ENCODE measurements around the gene AOPEP. TPM values are rescaled to one million over a fixed set of nuclear protein-coding genes. Genes with fewer than 3 reads are reported as not detected.

AOPEP gene
- total RNA-seq, 1 donor from 2014 or later, result 180 TPM

GRCh38 chr9:95000821-95001220, 274.3 kb downstream of the AOPEP start:
- no peak for ATAC-seq
- DNase-seq (ENCODE audit: missing footprints), result no peak
- intact Hi-C loops (cut with DNase I), result no loop called here

- DNase-seq (ENCODE audit: missing footprints), result no peak
- intact Hi-C loops (cut with DNase I), result no loop called here
- ATAC-seq, result no peak
These were observed 275.2 kb downstream of the AOPEP start for GRCh38 chr9:95001720-95002119.

GRCh38 chr9:95003689-95004410, 277.4 kb downstream of the AOPEP start:
- DNase-seq (ENCODE audit: missing footprints), result peak; percentile 71
- peak; percentile 36 for ATAC-seq
- intact Hi-C loops (cut with DNase I), result no loop called here

DNA sequence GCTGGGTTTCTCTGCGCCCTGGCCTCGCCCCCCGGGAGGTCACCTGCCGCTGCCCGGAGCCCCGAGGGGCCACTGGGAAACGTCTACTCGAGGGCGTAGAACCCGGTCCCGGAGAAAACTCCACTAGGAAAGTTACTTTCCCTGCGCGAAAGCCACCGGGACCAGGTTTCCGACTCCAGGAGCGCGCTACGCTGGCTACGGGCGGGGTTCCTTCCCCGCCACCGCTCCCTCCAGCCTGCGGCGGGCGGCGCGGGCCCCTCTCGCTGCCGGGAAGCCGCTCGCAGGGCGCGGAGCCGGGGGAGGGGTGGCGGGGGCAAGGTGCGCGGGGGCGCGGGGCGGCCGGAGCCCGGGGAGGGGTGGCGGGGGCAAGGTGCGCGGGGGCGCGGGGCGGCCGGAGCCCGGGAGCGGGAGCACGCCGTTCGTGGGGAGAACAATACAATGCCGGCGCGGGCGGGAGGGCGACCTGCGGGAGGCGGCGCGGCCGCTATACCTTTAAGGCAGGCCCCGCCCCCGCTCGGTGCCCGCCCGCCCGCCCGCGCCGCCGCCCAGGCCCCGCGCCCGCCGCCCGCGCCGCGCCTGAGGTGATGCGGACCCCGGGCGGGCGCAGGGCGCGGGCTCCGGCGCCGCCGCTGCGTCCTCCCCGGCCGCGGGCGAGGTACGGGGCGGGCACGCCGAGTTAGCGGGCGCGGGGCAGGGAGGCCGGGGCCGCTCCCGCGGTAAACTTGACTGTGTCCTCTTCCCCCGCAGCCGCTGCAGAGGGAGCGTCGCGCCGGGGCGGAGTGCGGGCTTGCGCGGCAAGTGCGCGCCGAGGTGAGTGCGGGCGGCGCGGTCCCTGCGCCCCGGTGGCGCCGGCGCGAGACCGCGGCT, 278.1 kb downstream of the AOPEP start:
- intact Hi-C loops (cut with DNase I), result loop anchor here (5.0 kb wide), 2 partner anchors 43 to 83 kb away; no protein-coding TSS in a partner anchor
- peak; percentile 56 for ATAC-seq
- DNase-seq (ENCODE audit: missing footprints), result peak; percentile 78

- DNase-seq (ENCODE audit: missing footprints) (no peak), ATAC-seq (no peak)
- intact Hi-C loops (cut with DNase I), result loop anchor here (1.0 to 5.0 kb wide), 4 partner anchors 42 to 223 kb away; no protein-coding TSS in a partner anchor
These were observed 279.0 kb downstream of the AOPEP start for GRCh38 chr9:95005278-95006143.

DNA sequence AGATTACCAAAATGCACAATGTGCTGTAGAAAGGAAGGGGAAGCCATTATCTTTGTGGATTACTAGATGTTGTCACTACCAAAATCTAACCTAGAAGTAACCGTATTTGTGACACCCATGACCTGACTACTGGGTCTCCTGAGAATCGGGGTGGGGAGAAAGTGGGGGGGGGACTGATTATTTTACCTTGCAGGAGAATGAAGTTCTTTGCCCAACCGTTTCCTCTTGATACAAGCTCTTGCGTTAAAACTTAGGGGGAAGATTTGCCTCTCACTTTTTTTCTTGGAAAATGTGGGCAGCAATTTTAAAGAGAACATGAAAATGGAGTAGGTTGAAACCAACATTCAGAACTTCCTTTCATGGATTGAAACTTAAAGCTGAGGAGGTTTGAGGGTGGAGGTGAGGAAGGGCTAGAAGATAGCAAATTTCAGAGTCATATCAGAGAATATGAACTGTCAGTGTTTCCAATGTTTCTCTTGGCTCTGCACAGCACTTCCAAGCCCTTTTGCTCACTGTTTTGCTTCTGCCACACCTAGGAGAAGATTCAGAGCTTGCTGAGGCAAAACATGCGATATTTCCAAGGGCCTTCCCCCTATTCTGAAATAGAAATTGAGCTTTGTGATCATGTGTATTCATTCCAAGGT, 280.8 kb downstream of the AOPEP start:
- DNase-seq (ENCODE audit: missing footprints) (no peak), ATAC-seq (no peak)
- intact Hi-C loops (cut with DNase I), result loop anchor here (5.0 kb wide), 2 partner anchors 40 to 80 kb away; no protein-coding TSS in a partner anchor

DNA sequence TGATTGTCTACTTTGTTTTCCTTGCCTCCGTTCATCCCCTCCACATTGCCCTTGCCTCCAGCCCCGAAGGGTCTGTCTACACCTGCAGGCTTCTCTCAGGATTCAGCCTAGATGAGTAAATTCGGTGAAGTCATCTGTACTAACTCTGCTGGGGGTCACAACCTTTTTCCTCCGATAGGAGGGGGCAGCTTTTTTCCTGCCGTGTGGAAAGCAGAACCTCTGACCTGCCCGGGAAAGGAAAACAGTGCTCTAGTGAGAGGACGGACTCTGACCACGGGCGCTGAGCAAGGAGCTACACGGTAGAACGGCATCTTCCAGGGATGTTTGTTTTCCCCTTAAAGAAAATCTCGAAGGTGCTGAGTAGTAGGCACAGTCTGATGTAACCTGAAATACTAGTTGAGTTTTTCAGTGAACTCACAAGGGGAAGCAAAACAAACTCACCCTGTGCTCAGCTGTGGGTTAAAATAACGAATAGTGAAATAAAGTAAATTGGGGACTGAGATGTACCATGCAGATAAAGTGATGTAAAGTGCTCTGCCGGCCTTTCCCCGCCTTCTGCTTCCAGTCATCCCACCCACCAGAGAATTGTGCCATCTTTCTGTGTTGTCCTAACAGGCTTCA, 281.8 kb downstream of the AOPEP start:
- intact Hi-C loops (cut with DNase I), result loop anchor here (5.0 kb wide), 2 partner anchors 39 to 79 kb away; no protein-coding TSS in a partner anchor
- DNase-seq (ENCODE audit: missing footprints), result no peak
- ATAC-seq, result no peak

- ATAC-seq (no peak), DNase-seq (ENCODE audit: missing footprints) (no peak)
- intact Hi-C loops (cut with DNase I), result loop anchor here (5.0 kb wide), 2 partner anchors 38 to 78 kb away; no protein-coding TSS in a partner anchor
These were observed 283.0 kb downstream of the AOPEP start for GRCh38 chr9:95009459-95009858.

GRCh38 chr9:95010431-95010838, 283.9 kb downstream of the AOPEP start:
- ATAC-seq (no peak), DNase-seq (ENCODE audit: missing footprints) (no peak)
- intact Hi-C loops (cut with DNase I), result loop anchor here (5.0 kb wide), 1 partner anchor 102 kb away; no protein-coding TSS in a partner anchor

DNA sequence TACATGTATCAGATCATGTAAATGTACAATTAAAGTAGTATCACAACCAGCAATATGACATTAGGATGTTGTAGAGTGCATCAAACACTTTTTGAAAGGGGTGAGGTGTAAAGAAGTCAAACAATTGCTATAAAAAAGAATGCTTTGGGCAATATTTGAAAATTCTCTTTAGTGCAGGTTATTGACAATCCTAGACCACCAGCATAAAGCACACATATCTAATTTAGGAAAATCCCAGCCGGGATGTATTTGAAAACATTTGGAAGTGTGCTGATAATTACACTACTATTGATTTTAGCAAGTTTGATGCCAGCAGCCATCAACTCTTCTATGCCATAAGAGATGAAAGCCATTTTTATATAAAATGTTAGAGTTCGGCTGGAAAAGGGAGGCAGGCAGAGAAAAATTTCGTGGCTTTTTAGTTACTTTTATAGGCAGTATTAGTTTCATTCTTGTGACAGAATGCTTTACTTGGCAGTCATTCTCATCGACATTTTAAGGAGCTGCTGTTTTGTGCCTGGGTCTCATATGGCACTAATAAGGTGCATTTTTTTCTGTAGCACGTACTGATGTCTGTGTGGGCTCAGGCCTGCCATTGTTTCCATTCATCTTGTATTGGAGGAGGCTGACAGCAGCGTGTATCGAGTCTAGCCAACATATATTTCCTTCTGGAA, 285.7 kb downstream of the AOPEP start:
- intact Hi-C loops (cut with DNase I), result loop anchor here (5.0 kb wide), 1 partner anchor 100 kb away; no protein-coding TSS in a partner anchor
- ATAC-seq (no peak), DNase-seq (ENCODE audit: missing footprints) (no peak)

DNA sequence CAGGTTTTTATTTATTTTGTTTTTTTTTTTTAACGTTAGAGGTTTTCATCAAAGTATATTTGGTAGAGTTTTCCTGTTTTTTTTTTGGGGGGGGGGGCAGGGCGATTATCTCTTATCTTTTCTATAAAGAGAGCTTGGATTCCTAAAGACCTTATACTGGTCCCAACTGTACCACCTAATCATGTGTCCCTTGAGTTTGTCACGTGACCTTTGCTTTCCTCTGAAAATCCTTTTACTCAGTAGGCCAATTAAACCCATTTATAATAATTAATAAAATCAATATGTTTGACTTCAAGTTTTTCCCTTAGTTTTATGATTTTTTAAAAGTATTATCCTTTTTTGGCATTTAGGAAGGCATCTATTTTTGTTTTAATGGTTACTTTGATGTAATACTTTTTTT, 286.4 kb downstream of the AOPEP start:
- intact Hi-C loops (cut with DNase I), result loop anchor here (5.0 kb wide), 1 partner anchor 99 kb away; no protein-coding TSS in a partner anchor
- DNase-seq (ENCODE audit: missing footprints) (no peak), ATAC-seq (no peak)

DNA sequence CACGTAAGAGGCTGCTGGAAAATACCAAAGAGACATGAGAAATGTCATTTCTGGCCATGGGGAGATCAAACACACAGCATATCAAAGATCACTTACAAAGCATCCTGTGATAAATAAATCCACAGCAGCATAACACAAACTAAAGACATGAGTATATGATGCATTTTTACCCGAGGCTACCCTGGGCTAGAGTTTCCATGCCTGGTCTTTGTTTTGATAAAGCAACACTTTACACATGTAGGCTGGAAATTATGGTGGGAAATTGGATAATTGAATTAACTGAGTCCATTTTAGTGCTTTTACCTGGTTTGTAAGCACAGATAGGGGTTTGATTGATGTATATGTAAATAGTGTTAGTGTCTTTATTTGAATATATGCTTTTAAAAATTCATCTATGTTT, 288.4 kb downstream of the AOPEP start:
- DNase-seq (ENCODE audit: missing footprints), result no peak
- no peak for ATAC-seq
- intact Hi-C loops (cut with DNase I), result loop anchor here (5.0 kb wide), 1 partner anchor 97 kb away; no protein-coding TSS in a partner anchor

DNA sequence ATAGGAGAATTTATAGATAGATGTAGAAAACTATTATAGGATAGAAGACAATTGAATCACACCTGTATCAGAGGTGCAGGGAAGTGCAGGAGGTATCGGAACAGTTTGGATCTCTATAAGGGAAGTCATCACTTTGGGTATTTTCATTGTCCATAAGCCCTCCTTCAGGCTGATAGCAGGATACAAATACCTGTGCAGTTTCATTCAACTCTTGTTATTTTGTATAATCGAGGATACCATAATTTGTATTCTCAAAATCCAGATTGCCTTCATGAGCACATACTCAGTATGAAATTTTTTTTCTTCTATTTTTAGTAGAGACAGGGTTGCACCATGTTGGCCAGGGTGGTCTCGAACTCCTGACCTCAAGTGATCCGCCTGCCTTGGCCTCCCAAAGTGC, 289.1 kb downstream of the AOPEP start:
- intact Hi-C loops (cut with DNase I), result no loop called here
- DNase-seq (ENCODE audit: missing footprints) (no peak), ATAC-seq (no peak)

GRCh38 chr9:95017062-95017461, 290.6 kb downstream of the AOPEP start:
- intact Hi-C loops (cut with DNase I), result no loop called here
- ATAC-seq (no peak), DNase-seq (ENCODE audit: missing footprints) (no peak)

- ATAC-seq (no peak), DNase-seq (ENCODE audit: missing footprints) (no peak)
- intact Hi-C loops (cut with DNase I), result no loop called here
These were observed 291.2 kb downstream of the AOPEP start for GRCh38 chr9:95017661-95018060.

GRCh38 chr9:95018099-95018936, 291.8 kb downstream of the AOPEP start:
- peak; percentile 76 for ATAC-seq
- intact Hi-C loops (cut with DNase I), result no loop called here
- no peak for DNase-seq (ENCODE audit: missing footprints)

All from Right ventricle myocardium inferior (tissue), 1 donor.